IPS DF 6.9 (cell line): ENCODE data around the gene INPP5A.

Source experiments
- DNase-seq: peaks from one replicate; pipeline ENCODE4 v3.0.0-alpha.2; 2013; ENCODE audit warnings: low read depth, low spot score
- H3K27ac ChIP-seq: one replicate; pipeline ENCODE4 v1.5.1; 2013; ENCODE audit warnings: low read length, control low read depth
- H3K27me3 ChIP-seq: 2 replicates; pipeline ENCODE4 v1.6.1; 2013; ENCODE audit warnings: mild to moderate bottlenecking, low read length; ENCODE audit not compliant: control insufficient read depth, insufficient read depth
- H3K36me3 ChIP-seq: 2 replicates; pipeline ENCODE4 v1.6.1; 2013; ENCODE audit warnings: low read length; ENCODE audit not compliant: control insufficient read depth, insufficient read depth
- H3K4me1 ChIP-seq: 2 replicates; pipeline ENCODE4 v1.6.1; 2013; ENCODE audit warnings: low read length; ENCODE audit not compliant: control insufficient read depth, insufficient read depth
- H3K4me3 ChIP-seq: 2 replicates; pipeline ENCODE4 v1.5.1; 2013; ENCODE audit warnings: mild to moderate bottlenecking, low read length
- H3K9me3 ChIP-seq: 2 replicates; pipeline ENCODE4 v1.6.1; 2013; ENCODE audit warnings: low read length, inconsistent platforms; ENCODE audit not compliant: control insufficient read depth, insufficient read depth
- WGBS: extraction: QIAGEN DNeasy Blood & Tissue Kit; methylation state at CpG from one replicate; pipeline ENCODE4 v1.1.7; 2013; ENCODE audit warnings: mixed read lengths, missing lambda C conversion rate; ENCODE audit not compliant: insufficient read length, insufficient coverage; 5-methylcytosine and 5-hydroxymethylcytosine counted together

Gene INPP5A

GRCh38 chr10:132657748-132658147, 120.2 kb downstream of the INPP5A start:
- Histone ChIP-seq H3K36me3 (no peaks in the 10 kb centered on the region; the same call in 1 of the 2 replicates), H3K27ac (no peak overlapping the region), H3K27me3 (no peaks in the 10 kb centered on the region), H3K9me3 (no peaks in the 10 kb centered on the region), H3K4me1 (no peaks in the 10 kb centered on the region; the same call in 1 of the 2 replicates), H3K4me3 (no peak overlapping the region)
- no peak for DNase-seq
- 100% methylated on average over 2 of the region's 16 CpGs for WGBS

- no peak for DNase-seq
- Histone ChIP-seq H3K27me3 (no peaks in the 10 kb centered on the region), H3K9me3 (no peaks in the 10 kb centered on the region), H3K4me3 (no peak overlapping the region), H3K4me1 (no peaks in the 10 kb centered on the region; the same call in 1 of the 2 replicates), H3K36me3 (no peaks in the 10 kb centered on the region; the same call in 1 of the 2 replicates), H3K27ac (no peak overlapping the region)
- no CpG with 5 or more reads among the region's 30 CpGs for WGBS
Observed at GRCh38 chr10:132658546-132659205, 121.1 kb downstream of the INPP5A start.

GRCh38 chr10:132659206-132660091, 121.9 kb downstream of the INPP5A start:
- H3K27ac ChIP-seq: no peak overlapping the region
- no peaks in the 10 kb centered on the region; the same call in 1 of the 2 replicates for H3K4me1 ChIP-seq
- H3K27me3 ChIP-seq: no peaks in the 10 kb centered on the region
- WGBS: no CpG with 5 or more reads among the region's 35 CpGs
- H3K9me3 ChIP-seq: no peaks in the 10 kb centered on the region
- no peak overlapping the region for H3K4me3 ChIP-seq
- no peaks in the 10 kb centered on the region; the same call in 1 of the 2 replicates for H3K36me3 ChIP-seq
- no peak for DNase-seq

GRCh38 chr10:132660385-132660784, 122.8 kb downstream of the INPP5A start:
- no peaks in the 10 kb centered on the region for H3K9me3 ChIP-seq
- H3K36me3 ChIP-seq: no peaks in the 10 kb centered on the region; the same call in 1 of the 2 replicates
- H3K4me3 ChIP-seq: no peak overlapping the region
- no peak for DNase-seq
- WGBS: no CpG with 5 or more reads among the region's 3 CpGs
- no peaks in the 10 kb centered on the region; the same call in 1 of the 2 replicates for H3K4me1 ChIP-seq
- no peak overlapping the region for H3K27ac ChIP-seq
- H3K27me3 ChIP-seq: no peaks in the 10 kb centered on the region

GRCh38 chr10:132662186-132662920, 124.8 kb downstream of the INPP5A start:
- WGBS: no CpG with 5 or more reads among the region's 19 CpGs
- Histone ChIP-seq H3K36me3 (no peaks in the 10 kb centered on the region; the same call in 1 of the 2 replicates), H3K27me3 (no peaks in the 10 kb centered on the region), H3K27ac (no peak overlapping the region), H3K4me3 (no peak overlapping the region), H3K9me3 (no peaks in the 10 kb centered on the region), H3K4me1 (no peaks in the 10 kb centered on the region)
- no peak for DNase-seq

- H3K9me3 ChIP-seq: no peaks in the 10 kb centered on the region
- no CpG with 5 or more reads among the region's 29 CpGs for WGBS
- H3K4me1 ChIP-seq: no peaks in the 10 kb centered on the region
- no peak for DNase-seq
- no peaks in the 10 kb centered on the region; the same call in 1 of the 2 replicates for H3K36me3 ChIP-seq
- H3K27ac ChIP-seq: no peak overlapping the region
- H3K27me3 ChIP-seq: no peaks in the 10 kb centered on the region
- H3K4me3 ChIP-seq: no peak overlapping the region
Observed at GRCh38 chr10:132663666-132664365, 126.2 kb downstream of the INPP5A start.

- Histone ChIP-seq H3K4me1 (no peaks in the 10 kb centered on the region; the same call in 1 of the 2 replicates), H3K27ac (no peak overlapping the region), H3K36me3 (no peaks in the 10 kb centered on the region; the same call in 1 of the 2 replicates), H3K9me3 (no peaks in the 10 kb centered on the region), H3K4me3 (no peak overlapping the region), H3K27me3 (no peaks in the 10 kb centered on the region)
- no peak for DNase-seq
- WGBS: no CpG with 5 or more reads among the region's 6 CpGs
Observed at GRCh38 chr10:132664407-132664806, 126.8 kb downstream of the INPP5A start.

GRCh38 chr10:132664883-132665282, 127.3 kb downstream of the INPP5A start:
- peaks cover 2% of the 10 kb centered on the region; the same call in 1 of the 2 replicates for H3K36me3 ChIP-seq
- WGBS: no CpG with 5 or more reads among the region's 16 CpGs
- H3K4me3 ChIP-seq: no peak overlapping the region
- DNase-seq: no peak
- no peak overlapping the region for H3K27ac ChIP-seq
- no peaks in the 10 kb centered on the region; the same call in 1 of the 2 replicates for H3K4me1 ChIP-seq
- no peaks in the 10 kb centered on the region for H3K9me3 ChIP-seq
- no peaks in the 10 kb centered on the region for H3K27me3 ChIP-seq

GRCh38 chr10:132665946-132666704, 128.5 kb downstream of the INPP5A start:
- Histone ChIP-seq H3K4me3 (no peak overlapping the region), H3K27ac (no peak overlapping the region)
- WGBS: no CpG with 5 or more reads among the region's 15 CpGs

More at GRCh38 chr10:132665946-132666704, 128.5 kb downstream of the INPP5A start:
- H3K9me3 ChIP-seq: no peaks in the 10 kb centered on the region
- H3K27me3 ChIP-seq: no peaks in the 10 kb centered on the region
- peaks cover 2% of the 10 kb centered on the region for H3K4me1 ChIP-seq
- peaks cover 2% of the 10 kb centered on the region; the same call in 1 of the 2 replicates for H3K36me3 ChIP-seq
- DNase-seq: no peak
